PFSK-1 (cell line): ENCODE measurements around the gene SLC15A4.

Source experiments
- FOXP2 ChIP-seq: optimal IDR thresholded peaks from 2 replicates; pipeline ENCODE3; 2011; ENCODE audit warnings: borderline replicate concordance, control low read depth, inconsistent platforms; ENCODE audit not compliant: insufficient read depth; ENCODE audit errors: extremely low read length, extremely low read depth
- POLR2AphosphoS5 ChIP-seq: IDR thresholded peaks from 2 replicates; pipeline ENCODE4 v1.6.1; 2012; ENCODE audit warnings: low read depth, mild to moderate bottlenecking, control low read depth, low read length, moderate library complexity
- REST ChIP-seq, 2 experiments: IDR thresholded peaks; 2 replicates each; pipeline versions ENCODE4 v1.6.1 to v1.8.0; 2011 to 2012; ENCODE audit warnings: low read depth in 2 of 2, low read length in 2 of 2, control low read depth in 1 of 2, inconsistent platforms in 1 of 2, mild to moderate bottlenecking in 1 of 2, moderate library complexity in 1 of 2; ENCODE audit not compliant: insufficient read depth in 1 of 2
- SIN3A ChIP-seq: IDR thresholded peaks from 2 replicates; pipeline ENCODE4 v1.6.1; 2012; ENCODE audit warnings: mild to moderate bottlenecking, low read length, moderate library complexity, borderline replicate concordance; ENCODE audit not compliant: insufficient read depth
- TAF1 ChIP-seq: IDR thresholded peaks from 2 replicates; pipeline ENCODE4 v1.6.1; 2012; ENCODE audit warnings: low read length, control low read depth, borderline replicate concordance; ENCODE audit not compliant: insufficient read depth

The SLC15A4 gene

GRCh38 chr12:128810182-128811127, 13.3 kb downstream of the SLC15A4 start:
- TF ChIP-seq TAF1 (no peak), REST (IDR thresholded peaks at IDR 0.05; ENCODE audit: insufficient read depth in 1 of 2, low read depth in 2 of 2, low read length in 2 of 2) (no peak), POLR2AphosphoS5 (no peak), FOXP2 (no peak), SIN3A (no peak)

- TF ChIP-seq FOXP2: no peak
- TF ChIP-seq REST (IDR thresholded peaks at IDR 0.05; ENCODE audit: insufficient read depth in 1 of 2, low read depth in 2 of 2, low read length in 2 of 2): no peak
- no peak for TF ChIP-seq TAF1
- no peak for TF ChIP-seq POLR2AphosphoS5
- TF ChIP-seq SIN3A: no peak
Observed at GRCh38 chr12:128808651-128809050, 15.1 kb downstream of the SLC15A4 start.

GRCh38 chr12:128807161-128807724, 16.5 kb downstream of the SLC15A4 start:
- TF ChIP-seq REST (IDR thresholded peaks at IDR 0.05; ENCODE audit: insufficient read depth in 1 of 2, low read depth in 2 of 2, low read length in 2 of 2) (no peak), TAF1 (no peak), SIN3A (no peak), POLR2AphosphoS5 (no peak), FOXP2 (no peak)

GRCh38 chr12:128806573-128806972, 17.2 kb downstream of the SLC15A4 start:
- TF ChIP-seq TAF1: no peak
- no peak for TF ChIP-seq REST (IDR thresholded peaks at IDR 0.05; ENCODE audit: insufficient read depth in 1 of 2, low read depth in 2 of 2, low read length in 2 of 2)
- no peak for TF ChIP-seq SIN3A
- TF ChIP-seq POLR2AphosphoS5: no peak
